Hepatocyte (in vitro differentiated cells): ENCODE measurements around the gene DDC. TPM values are rescaled to one million over a fixed set of nuclear protein-coding genes. Genes with fewer than 3 reads are reported as not detected.

Experiments
- DNase-seq: peaks from one replicate; pipeline ENCODE4 v3.0.0-alpha.2; 2016; ENCODE audit warnings: low spot score
- H2AFZ ChIP-seq: fragments of 200-600 bp; sonication (generic); 2 replicates; pipeline ENCODE4 v1.6.0; 2016; ENCODE audit warnings: antibody characterized with exemption, mild to moderate bottlenecking
- H3K27ac ChIP-seq: fragments of 200-600 bp; sonication (generic); 2 replicates; pipeline ENCODE4 v1.5.1; 2016; ENCODE audit warnings: mild to moderate bottlenecking
- H3K27me3 ChIP-seq: fragments of 200-600 bp; sonication (generic); 2 replicates; pipeline ENCODE4 v1.6.1; 2016
- H3K36me3 ChIP-seq: fragments of 200-600 bp; sonication (generic); replicated peaks from 2 replicates; pipeline ENCODE4 v1.5.1; 2016; ENCODE audit warnings: low read depth; ENCODE audit not compliant: insufficient read depth
- H3K4me1 ChIP-seq: fragments of 200-600 bp; sonication (generic); 2 replicates; pipeline ENCODE4 v1.5.1; 2016; ENCODE audit warnings: mild to moderate bottlenecking, moderate library complexity; ENCODE audit not compliant: insufficient read depth
- H3K4me2 ChIP-seq: fragments of 200-600 bp; sonication (generic); 2 replicates; pipeline ENCODE4 v1.6.0; 2016
- H3K4me3 ChIP-seq: fragments of 200-600 bp; sonication (generic); 2 replicates; pipeline ENCODE4 v1.5.1; 2016; ENCODE audit warnings: mild to moderate bottlenecking
- H3K79me2 ChIP-seq: fragments of 200-600 bp; sonication (generic); 2 replicates; pipeline ENCODE4 v1.6.0; 2017; ENCODE audit warnings: mild to moderate bottlenecking
- H3K9me2 ChIP-seq: fragments of 200-600 bp; sonication (generic); replicated peaks from 2 replicates; pipeline ENCODE4 v1.6.0; 2017; ENCODE audit warnings: mild to moderate bottlenecking; ENCODE audit not compliant: insufficient read depth
- H3K9me3 ChIP-seq: fragments of 200-600 bp; sonication (generic); 2 replicates; pipeline ENCODE4 v1.5.1; 2016; ENCODE audit warnings: low read depth, mild to moderate bottlenecking
- H4K20me1 ChIP-seq: fragments of 200-600 bp; sonication (generic); 2 replicates; pipeline ENCODE4 v1.6.0; 2016; ENCODE audit warnings: mild to moderate bottlenecking; ENCODE audit not compliant: insufficient read depth, poor library complexity, severe bottlenecking
- CTCF ChIP-seq: fragments of 200-600 bp; sonication (generic); IDR thresholded peaks from 2 replicates; pipeline ENCODE4 v1.5.1; 2016; ENCODE audit warnings: antibody characterized with exemption, mild to moderate bottlenecking; ENCODE audit not compliant: poor library complexity
- EZH2 ChIP-seq: fragments of 200-600 bp; sonication (generic); IDR thresholded peaks from 2 replicates; pipeline ENCODE4 v1.6.1; 2016; ENCODE audit warnings: antibody characterized with exemption, mild to moderate bottlenecking, borderline replicate concordance
- EZH2phosphoT487 ChIP-seq: fragments of 200-600 bp; sonication (generic); IDR thresholded peaks from one replicate; pipeline ENCODE4 v1.6.1; 2018; ENCODE audit warnings: antibody characterized with exemption, mild to moderate bottlenecking, low read depth, moderate library complexity; ENCODE audit not compliant: unreplicated experiment, severe bottlenecking
- WGBS: methylation state at CpG from one replicate; pipeline ENCODE4 v1.1.6; 2016; ENCODE audit warnings: low lambda C conversion rate; ENCODE audit errors: missing lambda C conversion rate; 5-methylcytosine and 5-hydroxymethylcytosine counted together
- polyA plus RNA-seq: library from polyadenylated mRNA; unstranded; fragments of >200 nt; fragmentation: Nextera tagmentation; extraction: Ambion mirVana; gene quantifications from 2 replicates; pipeline ENCODE4 v1.2.1, GENCODE V29; 2016
- total RNA-seq: library from RNA; depleted of rRNA; stranded (reverse); fragments of >200 nt; gene quantifications from 2 replicates; pipeline ENCODE4 v1.2.3, GENCODE V29; 2014

Gene DDC
- total and polyA plus RNA-seq, 2 experiments from 2014 or later = 42.4 to 56.1 TPM

GRCh38 chr7:50594734-50595485, 29.7 kb upstream of the DDC start:
- Histone ChIP-seq H3K36me3 (no peaks in the 10 kb centered on the region), H3K27me3 (no peaks in the 10 kb centered on the region), H3K27ac (no peak overlapping the region), H2AFZ (no peak overlapping the region), H3K4me2 (no peak overlapping the region), H3K9me2 (no peaks in the 10 kb centered on the region), H3K9me3 (no peaks in the 10 kb centered on the region), H3K4me1 (no peaks in the 10 kb centered on the region), H3K79me2 (no peaks in the 10 kb centered on the region), H3K4me3 (no peak overlapping the region), H4K20me1 (no peaks in the 10 kb centered on the region)
- no peak for TF ChIP-seq EZH2phosphoT487
- no peak for TF ChIP-seq EZH2
- TF ChIP-seq CTCF = no peak
- DNase-seq = no peak
- 87% methylated on average over 7 of the region's 7 CpGs for WGBS

DNA sequence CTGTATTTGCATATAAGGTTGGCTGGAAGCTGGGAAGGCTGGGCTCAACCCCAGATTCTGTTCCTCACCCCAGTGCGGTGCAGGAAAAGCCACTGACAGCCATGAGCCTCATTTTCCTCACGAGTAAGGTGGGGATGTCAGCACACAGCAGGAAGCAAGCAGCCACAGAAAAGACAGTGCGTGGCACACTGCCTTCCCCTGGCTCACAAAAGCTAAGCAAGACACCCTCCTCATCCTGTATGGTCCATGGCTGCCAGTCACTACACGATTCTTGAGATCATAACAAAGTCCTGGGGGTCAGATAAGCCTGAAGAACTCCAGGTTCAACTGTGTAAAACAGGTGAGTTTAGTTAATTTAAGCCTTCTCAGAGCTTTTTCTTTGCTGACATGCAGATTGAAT, 28.9 kb upstream of the DDC start:
- Histone ChIP-seq H3K4me2 (no peak overlapping the region), H3K4me1 (no peaks in the 10 kb centered on the region), H3K36me3 (no peaks in the 10 kb centered on the region), H4K20me1 (no peaks in the 10 kb centered on the region), H3K27me3 (no peaks in the 10 kb centered on the region), H3K9me2 (no peaks in the 10 kb centered on the region), H2AFZ (no peak overlapping the region), H3K4me3 (no peak overlapping the region), H3K27ac (no peak overlapping the region), H3K79me2 (no peaks in the 10 kb centered on the region), H3K9me3 (no peaks in the 10 kb centered on the region)
- TF ChIP-seq CTCF = no peak
- no peak for TF ChIP-seq EZH2phosphoT487
- TF ChIP-seq EZH2 = no peak
- 93% methylated on average over 4 of the region's 4 CpGs for WGBS
- no peak for DNase-seq

- H3K9me3 ChIP-seq = no peaks in the 10 kb centered on the region
- H4K20me1 ChIP-seq = no peaks in the 10 kb centered on the region
- DNase-seq = no peak
- H3K79me2 ChIP-seq = no peaks in the 10 kb centered on the region
- no peaks in the 10 kb centered on the region for H3K4me1 ChIP-seq
- WGBS = 97% methylated on average over 13 of the region's 13 CpGs
- no peak overlapping the region for H3K4me2 ChIP-seq
- no peaks in the 10 kb centered on the region for H3K27me3 ChIP-seq
- H3K27ac ChIP-seq = no peak overlapping the region
- H3K4me3 ChIP-seq = no peak overlapping the region
- no peaks in the 10 kb centered on the region for H3K9me2 ChIP-seq
- TF ChIP-seq EZH2phosphoT487 = no peak
- no peak for TF ChIP-seq EZH2
- no peak for TF ChIP-seq CTCF
- no peaks in the 10 kb centered on the region for H3K36me3 ChIP-seq
- H2AFZ ChIP-seq = no peak overlapping the region
Measured at GRCh38 chr7:50592940-50593339, 27.7 kb upstream of the DDC start.
